Esophagus muscularis mucosa (tissue), 4 donors: ENCODE measurements around the gene ASCL2. TPM values are rescaled to one million over a fixed set of nuclear protein-coding genes. Genes with fewer than 3 reads are reported as not detected.

ENCODE experiments used
- DNase-seq: peaks from one replicate; pipeline ENCODE4 v3.0.0-alpha.2; 2017; ENCODE audit errors: extremely low spot score
- H3K27ac ChIP-seq, 4 donors: fragments of 200-600 bp; sonication (generic); replicated peaks in 1 of 4; 1 replicate in 3 of 4; 2 replicates in 1 of 4; pipeline ENCODE4 v1.5.1; 2016 to 2019; ENCODE audit warnings: mild to moderate bottlenecking in 1 of 4
- H3K27me3 ChIP-seq, 4 donors: fragments of 200-600 bp; sonication (generic); one replicate each; pipeline versions ENCODE4 v1.5.1 to v1.6.0; 2016 to 2019
- H3K36me3 ChIP-seq, 4 donors: fragments of 200-600 bp; sonication (generic); one replicate each; pipeline ENCODE4 v1.5.1; 2016 to 2019
- H3K4me1 ChIP-seq, 4 donors: fragments of 200-600 bp; sonication (generic); one replicate each; pipeline ENCODE4 v1.5.1; 2016 to 2019
- H3K4me3 ChIP-seq, 4 donors: fragments of 200-600 bp; sonication (generic); 1 replicate in 2 of 4; 2 replicates in 2 of 4; pipeline ENCODE4 v1.5.1; 2016 to 2019; ENCODE audit warnings: mild to moderate bottlenecking in 4 of 4, moderate library complexity in 1 of 4
- H3K9me3 ChIP-seq, 4 donors: fragments of 200-600 bp; sonication (generic); 1 replicate in 3 of 4; 2 replicates in 1 of 4; pipeline ENCODE4 v1.5.1; 2016 to 2019
- CTCF ChIP-seq, 3 experiments: fragments of 200-600 bp in 2 of 3; fragments of 450-650 bp in 1 of 3; sonication (generic) in 2 of 3; IDR thresholded peaks; one replicate each; pipeline ENCODE4 v1.5.1; 2017 to 2019; ENCODE audit warnings: antibody characterized with exemption in 3 of 3, mild to moderate bottlenecking in 2 of 3, moderate library complexity in 1 of 3
- EP300 ChIP-seq: sonication (generic); formaldehyde crosslinking; IDR thresholded peaks from one replicate; pipeline ENCODE4 v1.6.1; 2017; ENCODE audit warnings: antibody characterized with exemption
- POLR2A ChIP-seq: fragments of 450-650 bp; IDR thresholded peaks from one replicate; pipeline ENCODE4 v1.6.1; 2017; ENCODE audit warnings: antibody characterized with exemption, moderate library complexity, mild to moderate bottlenecking, low read depth
- POLR2AphosphoS5 ChIP-seq, 2 donors: sonication (generic); formaldehyde crosslinking; IDR thresholded peaks; one replicate each; pipeline ENCODE4 v1.6.1; 2017; ENCODE audit warnings: antibody characterized with exemption in 2 of 2
- WGBS: methylation state at CpG from one replicate; pipeline ENCODE4 v1.1.5; 2018; 5-methylcytosine and 5-hydroxymethylcytosine counted together
- intact Hi-C: fragments of 100-400 bp; cut with DNase I; formaldehyde crosslinking; loops from one replicate; pipeline ENCODE4 v1.15.1; 2023
- total RNA-seq, 4 donors: library from RNA; depleted of rRNA; stranded (reverse); fragments of >200 nt; gene quantifications; one replicate each; pipeline versions ENCODE4 v1.1.0 to v1.2.1, GENCODE V29; 2016

Gene ASCL2
- total RNA-seq, 4 donors from 2014 or later = 0.32 to 0.83 (median 0.42) TPM; not detected in 1

GRCh38 chr11:2311353-2312133, 41.2 kb upstream of the ASCL2 start:
- Histone ChIP-seq H3K27ac (peak overlapping the region; percentile 54 to 82 (median 64)), H3K27me3 (no peaks in the 10 kb centered on the region), H3K9me3 (no peaks in the 10 kb centered on the region), H3K36me3 (no peaks in the 10 kb centered on the region), H3K4me1 (peaks cover 41 to 61% (median 57%) of the 10 kb centered on the region in 4 donors), H3K4me3 (no peak overlapping the region)
- intact Hi-C loops = no loop called here
- 84% methylated on average over 13 of the region's 21 CpGs for WGBS
- TF ChIP-seq POLR2AphosphoS5 (IDR thresholded peaks at IDR 0.05) = no peak
- TF ChIP-seq EP300 = no peak
- TF ChIP-seq POLR2A = no peak
- no peak for TF ChIP-seq CTCF (IDR thresholded peaks at IDR 0.05)
- DNase-seq = no peak

- intact Hi-C loops = no loop called here
Measured at GRCh38 chr11:2310786-2311352, 40.5 kb upstream of the ASCL2 start.

GRCh38 chr11:2310073-2310785, 39.8 kb upstream of the ASCL2 start:
- H3K27ac ChIP-seq = no peak overlapping the region
- WGBS = 92% methylated on average over 5 of the region's 16 CpGs
- H3K4me3 ChIP-seq = no peak overlapping the region
- DNase-seq = no peak
- H3K36me3 ChIP-seq = no peaks in the 10 kb centered on the region
- peaks cover 47 to 65% (median 62%) of the 10 kb centered on the region in 4 donors for H3K4me1 ChIP-seq
- H3K9me3 ChIP-seq = no peaks in the 10 kb centered on the region
- intact Hi-C loops = no loop called here
- no peaks in the 10 kb centered on the region for H3K27me3 ChIP-seq
- TF ChIP-seq POLR2AphosphoS5 (IDR thresholded peaks at IDR 0.05) (no peak), CTCF (IDR thresholded peaks at IDR 0.05) (no peak), EP300 (no peak), POLR2A (no peak)

More at GRCh38 chr11:2310786-2311352, 40.5 kb upstream of the ASCL2 start:
- TF ChIP-seq CTCF (IDR thresholded peaks at IDR 0.05) (no peak), EP300 (no peak), POLR2A (no peak), POLR2AphosphoS5 (IDR thresholded peaks at IDR 0.05) (no peak)
- Histone ChIP-seq H3K4me3 (no peak overlapping the region), H3K9me3 (no peaks in the 10 kb centered on the region), H3K4me1 (peaks cover 47 to 65% (median 62%) of the 10 kb centered on the region in 4 donors), H3K27ac (no peak overlapping the region), H3K27me3 (no peaks in the 10 kb centered on the region), H3K36me3 (no peaks in the 10 kb centered on the region)
- no peak for DNase-seq
- WGBS = 100% methylated on average over 3 of the region's 16 CpGs

GRCh38 chr11:2309251-2310072, 39.1 kb upstream of the ASCL2 start:
- TF ChIP-seq EP300 (no peak), CTCF (IDR thresholded peaks at IDR 0.05) (no peak), POLR2AphosphoS5 (IDR thresholded peaks at IDR 0.05) (no peak)
- Histone ChIP-seq H3K27ac (no peak overlapping the region), H3K4me3 (no peak overlapping the region), H3K36me3 (no peaks in the 10 kb centered on the region), H3K9me3 (no peaks in the 10 kb centered on the region), H3K27me3 (no peaks in the 10 kb centered on the region), H3K4me1 (peaks cover 47 to 65% (median 62%) of the 10 kb centered on the region in 4 donors)
- 82% methylated on average over 19 of the region's 19 CpGs for WGBS
- no peak for DNase-seq
- intact Hi-C loops = loop anchor here (5.0 to 10.0 kb wide), 2 partner anchors 225 to 588 kb away; no protein-coding TSS in a partner anchor
